ENCODE data around the gene SPATA18. TPM values are rescaled to one million over a fixed set of nuclear protein-coding genes. Genes with fewer than 3 reads are reported as not detected.

The SPATA18 gene
- total and polyA plus RNA-seq, 2 of the 13 experiments (the other 11 are each of a cell fraction or from before 2014, with no cell fraction given) = 5.7 to 13.2 TPM

DNA sequence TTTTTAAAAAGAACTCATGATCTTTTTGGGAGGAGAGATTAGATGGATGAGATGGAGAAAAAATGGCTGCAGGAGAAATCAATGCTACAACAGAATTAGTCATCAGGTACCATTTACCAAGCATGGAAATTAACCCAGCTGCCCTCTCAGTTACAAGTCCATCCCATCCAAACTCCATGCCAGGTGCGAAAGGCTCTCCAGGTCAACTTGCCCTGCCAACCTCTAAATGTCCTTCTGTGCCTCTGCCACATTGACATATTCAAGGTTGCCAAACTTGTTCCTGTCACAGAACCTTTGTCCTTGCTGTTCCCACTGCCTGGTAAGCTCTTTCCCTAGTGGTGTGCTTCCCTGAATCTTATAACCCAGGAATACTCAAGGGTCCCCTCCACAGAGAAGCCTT, 7.2 kb downstream of the SPATA18 start:
- FAIRE-seq (no peak), DNase-seq (ENCODE audit: low spot score) (no peak), ATAC-seq (no peak)
- no CpG with 5 or more reads among the region's 1 CpG for WGBS (ENCODE audit: low lambda C conversion rate)
- H3K27me3 ChIP-seq (ENCODE audit: control insufficient read depth in 1 of 2, insufficient read depth in 2 of 2, low read length in 2 of 2) = no peaks in the 10 kb centered on the region
- H3K36me3 ChIP-seq (replicated peaks in 1 of 2; ENCODE audit: control insufficient read depth in 1 of 2, insufficient read depth in 2 of 2, low read length in 2 of 2) = 0 out of 5 replicates have a peak, but pooled peaks cover 0 to 5% of the 10 kb centered on the region in 2 experiments
- H4K20me1 ChIP-seq (ENCODE audit: insufficient read depth, low read length) = no peaks in the 10 kb centered on the region
- peaks cover 5% of the 10 kb centered on the region; the same call in 1 of the 2 replicates for H3K4me1 ChIP-seq (ENCODE audit: insufficient read depth, low read length)
- no peak overlapping the region for H3K27ac ChIP-seq (ENCODE audit: extremely low read length, insufficient read depth, low read length)
- TF ChIP-seq MXI1 (IDR thresholded peaks at IDR 0.05; ENCODE audit: borderline replicate concordance, low read depth, low read length) (no peak), MIXL1 (CRISPR knock-in tag; IDR thresholded peaks at IDR 0.05) (no peak), ZNF224 (CRISPR knock-in tag; IDR thresholded peaks at IDR 0.05) (no peak), PAXIP1 (CRISPR knock-in tag; conservative IDR thresholded peaks at IDR 0.05) (no peak), ZNF792 (CRISPR knock-in tag; IDR thresholded peaks at IDR 0.05) (no peak), KAT7 (CRISPR knock-in tag; IDR thresholded peaks at IDR 0.05; ENCODE audit: borderline replicate concordance) (no peak), FUBP1 (CRISPR knock-in tag; IDR thresholded peaks at IDR 0.05; ENCODE audit: borderline replicate concordance) (no peak), ZNF136 (CRISPR knock-in tag; IDR thresholded peaks at IDR 0.05; ENCODE audit: low read depth) (no peak)
- TF ChIP-seq, protein P1, sequence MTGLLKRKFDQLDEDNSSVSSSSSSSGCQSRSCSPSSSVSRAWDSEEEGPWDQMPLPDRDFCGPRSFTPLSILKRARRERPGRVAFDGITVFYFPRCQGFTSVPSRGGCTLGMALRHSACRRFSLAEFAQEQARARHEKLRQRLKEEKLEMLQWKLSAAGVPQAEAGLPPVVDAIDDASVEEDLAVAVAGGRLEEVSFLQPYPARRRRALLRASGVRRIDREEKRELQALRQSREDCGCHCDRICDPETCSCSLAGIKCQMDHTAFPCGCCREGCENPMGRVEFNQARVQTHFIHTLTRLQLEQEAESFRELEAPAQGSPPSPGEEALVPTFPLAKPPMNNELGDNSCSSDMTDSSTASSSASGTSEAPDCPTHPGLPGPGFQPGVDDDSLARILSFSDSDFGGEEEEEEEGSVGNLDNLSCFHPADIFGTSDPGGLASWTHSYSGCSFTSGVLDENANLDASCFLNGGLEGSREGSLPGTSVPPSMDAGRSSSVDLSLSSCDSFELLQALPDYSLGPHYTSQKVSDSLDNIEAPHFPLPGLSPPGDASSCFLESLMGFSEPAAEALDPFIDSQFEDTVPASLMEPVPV (CRISPR knock-in tag; IDR thresholded peaks at IDR 0.05) = no peak
- H3K79me2 ChIP-seq (ENCODE audit: insufficient read depth, low read length) = no peaks in the 10 kb centered on the region
- ChIA-PET POLR2A (no interaction called here), CTCF (ENCODE audit: low intra/inter-chr PET ratio, low total read pairs) (no interaction called here)
- H2AFZ ChIP-seq (ENCODE audit: low read length) = no peak overlapping the region
- BruUV-seq (replicated peaks) = no TSS peak
- intact Hi-C loops (cut with micrococcal nuclease; ENCODE audit: unreplicated experiment) = no loop called here
- in situ Hi-C loops (cut with HindIII; ENCODE audit: extremely low pct_ligation_motif_present, low pct_unique_long_range_greater_than_20kb) = no loop called here
- no peak overlapping the region for H3K4me3 ChIP-seq (replicated peaks in 1 of 3; ENCODE audit: insufficient read depth in 1 of 3, low read depth in 2 of 3, low read length in 3 of 3)
- no peaks in the 10 kb centered on the region for H3K9me3 ChIP-seq (ENCODE audit: low read length)
- no peak overlapping the region for H3K4me2 ChIP-seq (ENCODE audit: low read depth, low read length)
- H3K9ac ChIP-seq (ENCODE audit: insufficient read depth, low read depth, low read length) = no peak overlapping the region

Data from HepG2 (cell line).